Nephron (organoid): Measurements from ENCODE around the gene CEP164.

Source experiments
- H3K27ac Mint-ChIP-seq, 3 experiments: 2 replicates each; pipeline ENCODE4 v1.8.0; 2020; ENCODE audit warnings: mixed read lengths in 3 of 3, mild to moderate bottlenecking in 2 of 3, moderate library complexity in 1 of 3
- H3K27me3 Mint-ChIP-seq: 2 replicates; pipeline ENCODE4 v1.8.0; 2021; ENCODE audit warnings: low read depth, mild to moderate bottlenecking, moderate library complexity, mixed read lengths
- H3K36me3 Mint-ChIP-seq: 2 replicates; pipeline ENCODE4 v1.8.0; 2020; ENCODE audit warnings: low read depth, mixed read lengths
- H3K4me1 Mint-ChIP-seq: 2 replicates; pipeline ENCODE4 v1.8.0; 2020; ENCODE audit warnings: mixed read lengths
- H3K4me3 Mint-ChIP-seq, 3 experiments: 2 replicates each; pipeline ENCODE4 v1.8.0; 2020; ENCODE audit warnings: mild to moderate bottlenecking in 3 of 3, mixed read lengths in 3 of 3, moderate library complexity in 2 of 3
- H3K9me3 Mint-ChIP-seq: 2 replicates; pipeline ENCODE4 v1.8.0; 2020; ENCODE audit warnings: mixed read lengths
- TF ChIP-seq, protein P1 (sequence below), 3 experiments: fragments of 200-600 bp; sonication (generic); IDR thresholded peaks; one replicate each; pipeline ENCODE4 v1.5.0; 2021; ENCODE audit warnings: antibody characterized with exemption in 3 of 3; ENCODE audit not compliant: unreplicated experiment in 3 of 3

CEP164 gene

DNA sequence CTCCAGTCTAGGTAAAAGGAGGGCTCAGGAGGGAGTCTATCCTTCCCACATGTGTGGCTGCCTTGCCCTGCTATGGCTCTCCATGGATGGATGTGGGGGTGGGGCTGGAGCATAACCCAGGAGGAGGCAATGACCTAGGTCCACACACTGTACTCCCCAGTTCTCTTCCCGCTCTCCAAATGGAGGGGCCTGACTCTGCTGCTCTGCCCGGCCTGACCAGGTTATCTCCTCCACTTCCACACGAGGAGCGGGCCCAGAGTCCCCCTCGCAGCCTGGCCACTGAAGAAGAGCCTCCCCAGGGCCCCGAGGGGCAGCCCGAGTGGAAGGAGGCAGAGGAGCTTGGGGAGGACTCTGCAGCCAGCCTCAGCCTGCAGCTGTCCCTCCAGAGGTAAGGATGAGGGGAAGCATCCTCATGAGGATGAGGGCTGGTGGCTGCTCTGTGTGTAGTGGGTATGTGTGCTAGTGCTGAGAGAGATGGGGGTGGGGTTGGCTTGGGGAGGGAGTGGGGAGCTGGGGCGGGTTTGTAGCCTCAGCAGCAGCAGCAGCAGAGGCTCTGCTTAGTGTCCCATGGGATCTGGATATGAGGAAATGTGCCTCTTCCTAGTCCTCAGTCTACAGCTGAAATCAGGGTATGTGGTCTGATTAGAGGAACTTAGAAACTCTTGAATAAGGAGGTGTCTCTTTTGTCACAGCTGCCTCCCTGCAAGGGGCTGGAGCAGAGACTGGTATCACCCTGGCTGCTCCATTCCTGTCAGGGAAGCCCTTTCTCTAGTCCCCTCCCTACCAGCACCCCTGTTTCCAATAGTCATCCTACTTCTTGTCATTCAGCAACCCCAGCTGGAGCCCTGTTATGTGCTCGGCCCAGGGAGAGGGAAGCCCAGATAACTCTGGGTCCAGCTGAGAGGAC, 54.1 kb downstream of the CEP164 start:
- Mint-ChIP-seq H3K9me3 (no peaks in the 10 kb centered on the region), H3K4me3 (no peak overlapping the region), H3K27ac (no peak overlapping the region), H3K4me1 (no peaks in the 10 kb centered on the region), H3K27me3 (no peaks in the 10 kb centered on the region), H3K36me3 (peaks cover 35% of the 10 kb centered on the region)
- TF ChIP-seq, protein P1, sequence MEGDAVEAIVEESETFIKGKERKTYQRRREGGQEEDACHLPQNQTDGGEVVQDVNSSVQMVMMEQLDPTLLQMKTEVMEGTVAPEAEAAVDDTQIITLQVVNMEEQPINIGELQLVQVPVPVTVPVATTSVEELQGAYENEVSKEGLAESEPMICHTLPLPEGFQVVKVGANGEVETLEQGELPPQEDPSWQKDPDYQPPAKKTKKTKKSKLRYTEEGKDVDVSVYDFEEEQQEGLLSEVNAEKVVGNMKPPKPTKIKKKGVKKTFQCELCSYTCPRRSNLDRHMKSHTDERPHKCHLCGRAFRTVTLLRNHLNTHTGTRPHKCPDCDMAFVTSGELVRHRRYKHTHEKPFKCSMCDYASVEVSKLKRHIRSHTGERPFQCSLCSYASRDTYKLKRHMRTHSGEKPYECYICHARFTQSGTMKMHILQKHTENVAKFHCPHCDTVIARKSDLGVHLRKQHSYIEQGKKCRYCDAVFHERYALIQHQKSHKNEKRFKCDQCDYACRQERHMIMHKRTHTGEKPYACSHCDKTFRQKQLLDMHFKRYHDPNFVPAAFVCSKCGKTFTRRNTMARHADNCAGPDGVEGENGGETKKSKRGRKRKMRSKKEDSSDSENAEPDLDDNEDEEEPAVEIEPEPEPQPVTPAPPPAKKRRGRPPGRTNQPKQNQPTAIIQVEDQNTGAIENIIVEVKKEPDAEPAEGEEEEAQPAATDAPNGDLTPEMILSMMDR (IDR thresholded peaks at IDR 0.05; ENCODE audit: unreplicated experiment in 3 of 3): no peak

DNA sequence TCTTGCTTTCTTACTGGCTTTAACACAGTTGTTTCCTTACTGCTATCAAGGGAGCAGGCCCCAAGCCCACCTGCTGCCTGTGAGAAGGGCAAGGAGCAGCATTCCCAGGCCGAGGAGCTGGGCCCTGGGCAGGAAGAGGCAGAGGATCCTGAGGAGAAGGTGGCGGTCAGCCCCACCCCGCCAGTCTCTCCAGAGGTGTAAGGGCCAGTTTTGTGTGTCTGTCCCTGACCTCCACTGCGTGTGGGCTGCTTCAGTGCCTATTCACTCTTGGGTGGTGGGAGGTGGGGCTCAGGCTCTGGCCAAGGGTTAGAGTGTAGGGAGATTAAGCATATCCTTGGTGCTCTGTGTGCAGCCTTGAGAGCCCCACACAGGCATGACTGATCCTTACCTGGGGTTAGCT, 55.1 kb downstream of the CEP164 start:
- Mint-ChIP-seq H3K4me1 (no peaks in the 10 kb centered on the region), H3K4me3 (no peak overlapping the region), H3K9me3 (no peaks in the 10 kb centered on the region), H3K27me3 (no peaks in the 10 kb centered on the region), H3K36me3 (peaks cover 35% of the 10 kb centered on the region), H3K27ac (no peak overlapping the region)
- TF ChIP-seq, protein P1 (IDR thresholded peaks at IDR 0.05; ENCODE audit: unreplicated experiment in 3 of 3): no peak

DNA sequence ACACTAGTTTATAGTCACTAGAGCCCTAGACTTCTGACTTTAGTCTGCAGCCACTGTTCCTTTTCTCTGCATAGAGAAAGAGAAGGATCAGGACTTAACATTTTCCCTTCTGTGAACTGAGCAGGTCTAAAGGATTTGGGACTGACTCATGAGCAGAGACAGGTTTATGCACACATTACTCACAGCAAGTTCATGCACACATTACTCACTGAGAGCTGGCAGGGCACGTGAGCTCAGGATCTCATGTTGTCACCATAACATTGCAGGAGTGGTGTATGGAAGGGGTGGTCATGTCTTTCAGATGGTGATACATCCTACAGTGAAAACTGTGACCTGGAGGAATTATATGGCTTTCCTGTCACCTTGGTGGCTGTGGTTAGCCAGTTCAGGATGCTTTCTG, 56.4 kb downstream of the CEP164 start:
- Mint-ChIP-seq H3K4me3 (no peak overlapping the region), H3K27ac (no peak overlapping the region)
- TF ChIP-seq, protein P1 (IDR thresholded peaks at IDR 0.05; ENCODE audit: unreplicated experiment in 3 of 3): no peak

DNA sequence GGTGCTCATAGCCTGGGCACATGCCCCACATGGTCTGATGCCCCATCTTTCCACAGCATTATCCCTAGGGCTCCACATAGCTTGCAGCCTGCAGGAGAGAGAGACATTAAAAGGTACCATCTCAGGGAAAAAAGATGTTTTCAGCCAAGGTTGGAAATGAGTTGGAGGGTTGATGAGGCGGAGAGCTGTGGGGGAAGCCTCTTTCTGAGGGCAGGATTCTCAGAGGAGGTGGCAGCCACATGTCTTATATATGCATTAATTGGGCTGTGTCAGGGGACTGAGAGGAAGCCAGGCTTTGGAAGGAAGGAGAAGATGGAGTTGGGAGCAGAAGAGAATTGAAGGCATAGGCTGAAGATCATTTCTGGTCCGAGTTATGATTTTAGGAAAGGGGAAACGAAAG, 57.8 kb downstream of the CEP164 start:
- Mint-ChIP-seq H3K36me3 (peaks cover 39% of the 10 kb centered on the region), H3K9me3 (no peaks in the 10 kb centered on the region), H3K4me1 (no peaks in the 10 kb centered on the region), H3K4me3 (no peak overlapping the region), H3K27me3 (no peaks in the 10 kb centered on the region), H3K27ac (no peak overlapping the region)
- TF ChIP-seq, protein P1 (IDR thresholded peaks at IDR 0.05; ENCODE audit: unreplicated experiment in 3 of 3): no peak

More for the DNA sequence above, 56.4 kb downstream of the CEP164 start:
- Mint-ChIP-seq H3K9me3 (no peaks in the 10 kb centered on the region), H3K4me1 (no peaks in the 10 kb centered on the region), H3K27me3 (no peaks in the 10 kb centered on the region), H3K36me3 (peaks cover 38% of the 10 kb centered on the region)

DNA sequence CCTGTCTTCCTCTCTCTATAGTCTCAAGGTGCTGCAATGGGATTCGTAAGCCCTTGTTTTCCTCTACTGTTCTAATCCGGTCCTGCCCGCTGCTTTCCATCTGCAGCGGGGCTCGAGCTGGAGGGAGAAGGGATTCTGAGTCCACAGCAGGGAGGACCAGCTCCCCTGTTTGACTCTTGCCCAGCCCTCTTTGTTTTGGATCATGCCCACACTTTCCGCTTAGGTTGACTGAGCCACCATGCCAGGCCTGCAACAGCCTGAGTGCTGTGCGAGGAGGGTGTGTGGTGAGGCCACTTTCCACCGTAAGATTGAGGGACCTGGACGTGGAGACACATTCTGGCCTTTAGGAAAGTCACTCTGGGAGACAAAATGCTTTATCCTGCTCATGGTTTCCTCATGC, 58.3 kb downstream of the CEP164 start:
- Mint-ChIP-seq H3K36me3 (peaks cover 37% of the 10 kb centered on the region), H3K4me1 (peaks cover 2% of the 10 kb centered on the region), H3K27me3 (no peaks in the 10 kb centered on the region), H3K9me3 (no peaks in the 10 kb centered on the region), H3K27ac (no peak overlapping the region), H3K4me3 (no peak overlapping the region)
- TF ChIP-seq, protein P1 (IDR thresholded peaks at IDR 0.05; ENCODE audit: unreplicated experiment in 3 of 3): no peak
